Measurements from ENCODE around the gene CPB2. TPM values are rescaled to one million over a fixed set of nuclear protein-coding genes. Genes with fewer than 3 reads are reported as not detected.

CPB2 gene
- total and polyA plus RNA-seq, 2 of the 8 experiments (the other 6 are each of a cell fraction or from before 2014, with no cell fraction given), result not detected

- ChIA-PET CTCF (ENCODE audit: partially characterized antibody) (interaction anchor here (1.0 to 1.1 kb wide), 3 partner anchors 8 to 40 kb away, joined by 3 to 5 read pairs (median 3); no protein-coding TSS in a partner anchor), POLR2A (ENCODE audit: partially characterized antibody) (no interaction called here)
- DNase-seq (ENCODE audit: low read depth in 1 of 2, low spot score in 2 of 2), result no peak
- TF ChIP-seq SP1 (IDR thresholded peaks at IDR 0.05; ENCODE audit: low read depth, low read length) (no peak), CTBP2 (IDR thresholded peaks at IDR 0.05; ENCODE audit: borderline replicate concordance, insufficient read depth, insufficient read length, low read length) (no peak), TEAD4 (IDR thresholded peaks at IDR 0.05; ENCODE audit: low read depth, low read length) (no peak), SUZ12 (IDR thresholded peaks at IDR 0.05; ENCODE audit: low read length) (no peak), NRF1 (IDR thresholded peaks at IDR 0.05; ENCODE audit: low read depth, low read length) (no peak), KDM1A (IDR thresholded peaks at IDR 0.05; ENCODE audit: borderline replicate concordance, low read length) (no peak), CREB1 (IDR thresholded peaks at IDR 0.05) (no peak), SP4 (IDR thresholded peaks at IDR 0.05; ENCODE audit: low read length) (no peak), EZH2 (IDR thresholded peaks at IDR 0.05; ENCODE audit: low read depth, low read length, severe bottlenecking) (no peak), NANOG (IDR thresholded peaks at IDR 0.05; ENCODE audit: insufficient read depth, low read depth, low read length, poor library complexity, severe bottlenecking) (no peak), JUND (IDR thresholded peaks at IDR 0.05; ENCODE audit: low read length) (no peak), POU5F1 (IDR thresholded peaks at IDR 0.05; ENCODE audit: low read depth, low read length) (no peak), BRCA1 (IDR thresholded peaks at IDR 0.05; ENCODE audit: low read depth, low read length) (no peak), TAF7 (optimal IDR thresholded peaks at IDR 0.05; ENCODE audit: borderline replicate concordance, low read depth, low read length) (no peak), KDM5A (IDR thresholded peaks at IDR 0.05; ENCODE audit: low read length) (no peak)
Observed at GRCh38 chr13:46086421-46086922, 18.4 kb downstream of the CPB2 start.

More at GRCh38 chr13:46086421-46086922, 18.4 kb downstream of the CPB2 start:
- H3K23ac ChIP-seq (ENCODE audit: insufficient read length), result no peak overlapping the region
- peaks cover 0 to 7% of the 10 kb centered on the region in 2 experiments; a peak in 1 of 4 replicates for H3K9me3 ChIP-seq (ENCODE audit: insufficient read depth in 2 of 2, low read depth in 1 of 2, low read length in 1 of 2)
- H2BK20ac ChIP-seq (ENCODE audit: low read length), result no peak overlapping the region
- no peak overlapping the region for H2AFZ ChIP-seq (ENCODE audit: low read length)
- no peaks in the 10 kb centered on the region for H3K79me2 ChIP-seq (ENCODE audit: control insufficient read depth in 1 of 2, insufficient read depth in 2 of 2, low read length in 2 of 2)
- H4K5ac ChIP-seq (ENCODE audit: insufficient read length, low read depth, low read length), result no peak overlapping the region
- H3K4me1 ChIP-seq (replicated peaks in 1 of 4; ENCODE audit: control insufficient read depth in 3 of 4, insufficient read depth in 4 of 4, low read length in 3 of 4), result no peaks in the 10 kb centered on the region
- no peak overlapping the region for H3K27ac ChIP-seq (ENCODE audit: low read depth, low read length)
- no peak overlapping the region for H2BK15ac ChIP-seq (ENCODE audit: low read length)
- H3K36me3 ChIP-seq (ENCODE audit: control insufficient read depth in 2 of 4, insufficient read depth in 4 of 4, low read length in 3 of 4), result no peaks in the 10 kb centered on the region
- H2BK12ac ChIP-seq (ENCODE audit: low read depth, low read length), result no peak overlapping the region
- H3K79me1 ChIP-seq (ENCODE audit: low read depth, low read length), result no peaks in the 10 kb centered on the region
- H3K23me2 ChIP-seq (ENCODE audit: low read depth, low read length), result no peaks in the 10 kb centered on the region
- no peak overlapping the region for H4K8ac ChIP-seq (ENCODE audit: extremely low read depth, insufficient read depth, low read length)
- H3K9ac ChIP-seq (replicated peaks in 1 of 4; ENCODE audit: extremely low read depth in 1 of 4, low read depth in 3 of 4, low read length in 3 of 4), result no peak overlapping the region
- H2BK5ac ChIP-seq (ENCODE audit: low read depth, low read length), result no peak overlapping the region
- no peak overlapping the region for H3K18ac ChIP-seq (ENCODE audit: extremely low read depth, low read length)
- no peak overlapping the region for H2AK5ac ChIP-seq (ENCODE audit: low read depth, low read length)
- no peak overlapping the region for H3K56ac ChIP-seq (replicated peaks; ENCODE audit: insufficient read length, low read depth, low read length)
- H2BK120ac ChIP-seq (replicated peaks; ENCODE audit: low read depth, low read length), result no peak overlapping the region
- H3K4me3 ChIP-seq (ENCODE audit: extremely low read depth in 1 of 4, insufficient read depth in 2 of 4, low read depth in 3 of 4, low read length in 4 of 4), result no peak overlapping the region
- no peak for FAIRE-seq
- no peak overlapping the region for H3K4me2 ChIP-seq (ENCODE audit: insufficient read depth in 1 of 2, low read depth in 2 of 2, low read length in 2 of 2)
- H4K20me1 ChIP-seq (replicated peaks in 1 of 2; ENCODE audit: control insufficient read depth in 1 of 2, insufficient read depth in 2 of 2, low read length in 2 of 2), result no peaks in the 10 kb centered on the region
- 90% methylated on average over 10 of the region's 12 CpGs; no CpG with 5 or more reads in 1 of the 2 experiments for WGBS, 2 experiments (ENCODE audit: extremely low coverage in 1 of 2, insufficient coverage in 1 of 2, insufficient read length in 1 of 2, insufficient replicate concordance in 2 of 2, low coverage in 1 of 2, low lambda C conversion rate in 2 of 2, missing lambda C conversion rate in 1 of 2)
- no peak overlapping the region for H3K14ac ChIP-seq (ENCODE audit: insufficient read length)
- H3K27me3 ChIP-seq (replicated peaks in 1 of 4; ENCODE audit: control insufficient read depth in 3 of 4, extremely low read depth in 1 of 4, insufficient read depth in 3 of 4, low read length in 3 of 4), result no peaks in the 10 kb centered on the region
- H4K91ac ChIP-seq (replicated peaks; ENCODE audit: insufficient read length, low read length), result no peak overlapping the region
- no peak overlapping the region for H3K4ac ChIP-seq (replicated peaks; ENCODE audit: insufficient read length, low read depth, low read length)

Data from H1 (cell line).